GM12891 (cell line): Measurements from ENCODE around the gene TMEM203.
A peak's percentile ranks its signal among the peaks of the same experiment; 100 is the strongest.

Experiments used
- DNase-seq: peaks from one replicate; pipeline ENCODE4 v3.0.0; 2011; ENCODE audit warnings: low spot score; ENCODE audit not compliant: insufficient read length
- FAIRE-seq: peaks from 2 replicates; lab custom pipeline; 2011; peaks lifted over from hg19 to GRCh38; lab: Jason Lieb, UNC
- PAX5 ChIP-seq: IDR thresholded peaks from 2 replicates; pipeline ENCODE4 v1.6.1; 2011; ENCODE audit warnings: low read length, moderate library complexity, mild to moderate bottlenecking; ENCODE audit not compliant: insufficient read depth, severe bottlenecking
- POLR2A ChIP-seq: IDR thresholded peaks from 2 replicates; pipeline ENCODE4 v1.6.1; 2011; ENCODE audit warnings: low read depth, low read length, control low read depth
- POLR2AphosphoS5 ChIP-seq: IDR thresholded peaks from 2 replicates; pipeline ENCODE4 v1.6.1; 2011; ENCODE audit warnings: low read depth, low read length, control low read depth
- POU2F2 ChIP-seq: IDR thresholded peaks from 2 replicates; pipeline ENCODE4 v1.6.1; 2011; ENCODE audit warnings: low read depth, mild to moderate bottlenecking, control low read depth, low read length, moderate library complexity
- SPI1 ChIP-seq: IDR thresholded peaks from 2 replicates; pipeline ENCODE4 v1.6.1; 2011; ENCODE audit warnings: low read depth, low read length, control low read depth
- TAF1 ChIP-seq: IDR thresholded peaks from 2 replicates; pipeline ENCODE4 v1.6.1; 2011; ENCODE audit warnings: low read depth, low read length, control low read depth

TMEM203 gene

GRCh38 chr9:137234758-137235423 is 29.4 kb upstream of the TMEM203 start:
- no peak for DNase-seq
- TF ChIP-seq SPI1 (0 out of 2 replicates have a peak, but pooled peaks have one; percentile 18), PAX5 (no peak)
- FAIRE-seq, result no peak

DNA sequence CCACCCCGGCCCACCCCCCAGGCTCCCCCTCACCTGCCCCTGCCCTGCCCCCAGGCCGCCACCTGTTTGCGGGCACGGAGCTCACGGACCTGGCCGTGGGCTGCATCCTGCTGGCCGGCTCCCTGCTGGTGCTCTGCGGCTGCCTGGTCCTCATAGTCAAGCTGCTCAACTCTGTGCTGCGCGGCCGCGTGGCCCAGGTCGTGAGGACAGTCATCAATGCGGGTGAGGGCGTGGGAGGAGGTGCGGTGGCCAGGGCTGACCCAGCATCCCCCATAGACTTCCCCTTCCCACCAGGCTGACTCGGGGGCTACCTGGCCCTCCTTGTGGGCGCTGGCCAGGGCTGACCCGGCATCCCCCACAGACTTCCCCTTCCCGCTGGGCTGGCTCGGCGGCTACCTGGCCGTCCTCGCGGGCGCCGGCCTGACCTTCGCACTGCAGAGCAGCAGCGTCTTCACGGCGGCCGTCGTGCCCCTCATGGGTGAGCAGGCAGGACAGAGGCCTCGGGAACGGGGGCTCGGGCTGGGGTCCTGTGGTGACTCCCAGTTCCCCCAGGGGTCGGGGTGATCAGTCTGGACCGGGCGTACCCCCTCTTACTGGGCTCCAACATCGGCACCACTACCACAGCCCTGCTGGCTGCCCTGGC is 28.7 kb upstream of the TMEM203 start:
- FAIRE-seq (no peak), DNase-seq (no peak)
- no peak for TF ChIP-seq POU2F2
- no peak for TF ChIP-seq POLR2AphosphoS5
- no peak for TF ChIP-seq SPI1
- no peak for TF ChIP-seq POLR2A
- TF ChIP-seq TAF1, result no peak
- TF ChIP-seq PAX5, result no peak

DNA sequence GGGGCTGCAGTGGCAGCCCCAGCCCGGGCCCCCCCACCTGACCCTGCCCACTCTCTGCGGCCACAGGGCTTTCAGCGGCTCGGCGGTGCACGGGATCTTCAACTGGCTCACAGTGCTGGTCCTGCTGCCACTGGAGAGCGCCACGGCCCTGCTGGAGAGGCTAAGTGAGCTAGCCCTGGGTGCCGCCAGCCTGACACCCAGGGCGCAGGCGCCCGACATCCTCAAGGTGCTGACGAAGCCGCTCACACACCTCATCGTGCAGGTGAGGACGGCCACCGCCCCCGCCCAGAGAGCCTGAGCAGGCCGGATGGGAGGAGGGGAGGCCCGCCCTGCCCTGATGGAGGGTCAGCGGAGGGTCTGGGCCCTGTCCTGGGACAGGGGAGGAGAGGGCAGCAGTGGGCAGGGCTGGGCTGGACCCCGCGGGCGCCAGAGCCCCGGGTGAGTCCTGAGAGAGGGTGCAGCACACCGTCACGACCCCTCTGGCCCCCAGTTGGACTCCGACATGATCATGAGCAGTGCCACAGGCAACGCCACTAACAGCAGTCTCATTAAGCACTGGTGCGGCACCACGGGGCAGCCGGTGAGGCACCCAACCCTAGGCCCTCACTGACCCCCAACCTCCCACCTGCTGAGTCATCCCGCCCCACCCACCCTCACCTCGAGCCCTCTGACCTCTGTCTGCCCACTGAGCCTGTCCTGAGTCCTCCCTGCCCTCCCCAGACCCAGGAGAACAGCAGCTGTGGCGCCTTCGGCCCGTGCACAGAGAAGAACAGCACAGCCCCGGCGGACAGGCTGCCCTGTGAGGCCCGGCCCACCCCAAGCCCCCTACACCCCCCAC is 27.9 kb upstream of the TMEM203 start:
- DNase-seq, result no peak
- TF ChIP-seq PAX5, result no peak
- TF ChIP-seq POU2F2, result no peak
- TF ChIP-seq SPI1, result no peak
- TF ChIP-seq POLR2A, result no peak
- no peak for TF ChIP-seq TAF1
- FAIRE-seq, result no peak

GRCh38 chr9:137232510-137232909 is 27.1 kb upstream of the TMEM203 start:
- no peak for DNase-seq
- no peak for FAIRE-seq
- no peak for TF ChIP-seq POLR2A
- no peak for TF ChIP-seq TAF1
- TF ChIP-seq POU2F2, result no peak
- TF ChIP-seq SPI1, result no peak
- no peak for TF ChIP-seq PAX5
- no peak for TF ChIP-seq POLR2AphosphoS5

- FAIRE-seq (no peak), DNase-seq (no peak)
- TF ChIP-seq TAF1 (no peak), PAX5 (no peak), POU2F2 (no peak), SPI1 (no peak), POLR2A (no peak), POLR2AphosphoS5 (no peak)
Observed at GRCh38 chr9:137232101-137232500, 26.7 kb upstream of the TMEM203 start.

DNA sequence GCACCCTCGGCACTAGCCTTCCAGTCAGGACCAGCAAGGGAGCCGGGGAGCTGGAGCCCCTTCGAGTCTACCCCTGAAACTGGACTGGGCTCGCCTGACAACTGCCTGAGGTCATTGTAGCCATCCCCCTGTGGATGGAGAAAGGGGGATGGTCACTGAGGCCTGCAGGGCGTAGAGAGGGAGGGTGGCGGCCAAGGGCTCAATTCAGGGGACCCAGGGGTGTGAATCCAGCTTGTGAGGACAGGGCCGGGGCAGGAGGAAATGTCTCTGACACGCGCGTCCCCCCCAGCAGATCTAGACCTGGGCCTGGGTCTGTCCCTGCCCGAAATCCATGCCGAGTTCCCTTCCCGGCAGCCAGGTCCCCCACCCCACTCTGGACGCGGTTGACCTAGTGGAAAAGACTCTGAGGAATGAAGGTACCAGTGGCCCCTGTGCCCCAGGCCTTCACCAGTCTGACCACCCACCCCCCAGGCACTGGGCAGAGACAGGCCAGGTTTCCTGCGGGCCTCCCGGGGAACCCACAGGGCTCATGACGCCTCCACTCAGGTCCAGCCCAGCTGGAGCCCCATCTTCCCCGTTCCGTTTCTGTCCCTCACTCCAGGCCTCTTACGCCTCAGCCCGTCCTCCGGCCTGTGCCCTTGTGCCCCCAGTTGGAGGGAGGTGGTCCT is 26.1 kb upstream of the TMEM203 start:
- FAIRE-seq (no peak), DNase-seq (no peak)

DNA sequence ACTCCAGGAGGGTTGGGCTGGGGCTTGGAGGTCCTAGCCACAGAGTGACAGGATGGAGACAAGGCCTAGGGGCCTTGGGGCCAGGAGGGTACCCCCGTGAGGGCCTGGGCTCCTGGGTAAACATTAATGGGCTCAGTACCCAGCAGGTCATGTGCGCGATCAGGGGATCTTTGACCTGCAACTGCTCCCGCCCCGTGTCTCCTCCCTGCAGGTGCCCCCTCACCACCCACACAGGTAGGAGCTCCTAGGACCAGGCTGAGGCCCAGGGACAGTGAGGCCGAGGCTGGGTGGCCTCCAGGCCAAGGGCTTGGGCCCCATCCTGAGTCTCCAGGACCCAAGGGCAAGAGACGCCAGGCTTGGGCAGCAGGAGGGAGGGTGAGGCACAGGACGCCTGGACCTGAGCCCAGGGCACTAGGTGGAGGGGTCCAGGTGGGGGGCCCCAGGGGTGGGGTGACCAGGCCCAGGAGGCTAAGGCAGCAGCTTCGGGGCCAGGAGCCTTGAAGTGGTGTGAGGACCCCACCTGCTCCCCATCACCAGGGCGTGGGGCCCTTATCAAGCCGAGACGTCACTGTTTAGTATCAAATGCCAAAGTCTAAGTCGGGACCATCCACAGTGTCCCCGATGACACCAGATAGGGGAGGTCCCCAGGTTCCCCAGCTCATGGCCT is 25.4 kb upstream of the TMEM203 start, which contains the start of gene SLC34A3:
TSS of gene SLC34A3 (plus strand) at position 197 of the 667 bp plus-strand sequence. CDS start 802 bp downstream, outside the sequence.
- TF ChIP-seq TAF1 (no peak), POU2F2 (no peak), POLR2AphosphoS5 (no peak), SPI1 (no peak), POLR2A (no peak), PAX5 (no peak)
- DNase-seq, result no peak
- FAIRE-seq, result no peak

More for the DNA sequence above, 26.1 kb upstream of the TMEM203 start:
- TF ChIP-seq TAF1 (no peak), POLR2A (no peak), POU2F2 (no peak), PAX5 (no peak), POLR2AphosphoS5 (no peak), SPI1 (no peak)

- FAIRE-seq (no peak), DNase-seq (no peak)
- no peak for TF ChIP-seq PAX5
- no peak for TF ChIP-seq TAF1
- no peak for TF ChIP-seq POLR2A
- no peak for TF ChIP-seq SPI1
- TF ChIP-seq POU2F2, result no peak
- TF ChIP-seq POLR2AphosphoS5, result no peak
Observed at GRCh38 chr9:137229903-137230704, 24.7 kb upstream of the TMEM203 start.
